T-helper 2 cell treated with Interferon-gamma antibody and Interleukin-4, amounts not matched to agents 100 ng/mL and 5 ng/mL, for 36 hours (primary cell): ENCODE data around the gene HLA-E. TPM values are rescaled to one million over a fixed set of nuclear protein-coding genes. Genes with fewer than 3 reads are reported as not detected.
"Not testable (repeated sequence)": the region's sequence is repeated elsewhere in the genome, so short reads cannot be mapped to it uniquely, and the experiment has no call there.

Experiments used
- intact Hi-C: fragments of 100-400 bp; cut with micrococcal nuclease; formaldehyde crosslinking; loops from one replicate; pipeline ENCODE4 v1.15.1; 2023
- total RNA-seq: library from RNA; stranded (reverse); gene quantifications from 2 replicates; pipeline ENCODE4 v1.2.3, GENCODE V29; 2022

Gene HLA-E
- 483 and 485 TPM in 2 replicates for total RNA-seq

DNA sequence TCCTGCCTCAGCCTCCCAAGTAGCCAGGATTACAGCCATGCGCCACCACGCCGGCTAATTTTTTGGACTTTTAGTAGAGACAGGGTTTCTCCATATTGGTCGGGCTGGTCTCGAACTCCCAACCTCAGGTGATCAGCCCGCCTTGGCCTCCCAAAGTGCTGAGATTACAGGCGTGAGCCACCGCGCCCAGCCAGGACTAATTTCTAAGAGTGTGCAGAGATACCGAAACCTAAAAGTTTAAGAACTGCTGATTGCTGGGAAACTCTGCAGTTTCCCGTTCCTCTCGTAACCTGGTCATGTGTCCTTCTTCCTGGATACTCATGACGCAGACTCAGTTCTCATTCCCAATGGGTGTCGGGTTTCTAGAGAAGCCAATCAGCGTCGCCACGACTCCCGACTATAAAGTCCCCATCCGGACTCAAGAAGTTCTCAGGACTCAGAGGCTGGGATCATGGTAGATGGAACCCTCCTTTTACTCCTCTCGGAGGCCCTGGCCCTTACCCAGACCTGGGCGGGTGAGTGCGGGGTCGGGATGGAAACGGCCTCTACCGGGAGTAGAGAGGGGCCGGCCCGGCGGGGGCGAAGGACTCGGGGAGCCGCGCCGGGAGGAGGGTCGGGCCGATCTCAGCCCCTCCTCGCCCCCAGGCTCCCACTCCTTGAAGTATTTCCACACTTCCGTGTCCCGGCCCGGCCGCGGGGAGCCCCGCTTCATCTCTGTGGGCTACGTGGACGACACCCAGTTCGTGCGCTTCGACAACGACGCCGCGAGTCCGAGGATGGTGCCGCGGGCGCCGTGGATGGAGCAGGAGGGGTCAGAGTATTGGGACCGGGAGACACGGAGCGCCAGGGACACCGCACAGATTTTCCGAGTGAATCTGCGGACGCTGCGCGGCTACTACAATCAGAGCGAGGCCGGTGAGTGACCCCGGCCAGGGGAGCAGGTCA is at the start of gene HLA-E:
HLA-E (plus strand) TSS at position 429 of the 945 bp plus-strand sequence; CDS start at position 452, 23 bp downstream.
- intact Hi-C loops, result loop anchor here (1.0 to 2.0 kb wide), 6 partner anchors 20 to 228 kb away; partner anchors contain the start of genes ABCF1, MDC1, MRPS18B and PPP1R10

DNA sequence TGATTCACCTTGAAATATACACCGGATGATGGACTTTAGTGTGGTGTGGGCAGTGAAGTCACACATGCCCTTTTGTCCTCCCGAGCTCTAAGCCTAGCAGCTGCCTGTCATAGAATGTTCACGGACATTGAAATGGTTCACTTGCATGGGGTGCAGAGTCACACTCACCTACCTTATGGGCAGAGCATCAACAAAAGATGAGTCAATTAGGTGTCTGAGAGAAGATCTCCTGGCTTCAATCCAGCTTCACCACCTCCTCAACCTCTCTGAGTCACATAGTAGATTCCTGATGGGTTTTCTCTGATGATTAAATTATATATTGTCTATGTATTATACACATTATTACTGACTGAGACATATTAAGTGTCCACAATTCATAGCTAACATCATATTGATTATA is 48.1 kb upstream of the HLA-E start:
- intact Hi-C loops, result no loop called here

DNA sequence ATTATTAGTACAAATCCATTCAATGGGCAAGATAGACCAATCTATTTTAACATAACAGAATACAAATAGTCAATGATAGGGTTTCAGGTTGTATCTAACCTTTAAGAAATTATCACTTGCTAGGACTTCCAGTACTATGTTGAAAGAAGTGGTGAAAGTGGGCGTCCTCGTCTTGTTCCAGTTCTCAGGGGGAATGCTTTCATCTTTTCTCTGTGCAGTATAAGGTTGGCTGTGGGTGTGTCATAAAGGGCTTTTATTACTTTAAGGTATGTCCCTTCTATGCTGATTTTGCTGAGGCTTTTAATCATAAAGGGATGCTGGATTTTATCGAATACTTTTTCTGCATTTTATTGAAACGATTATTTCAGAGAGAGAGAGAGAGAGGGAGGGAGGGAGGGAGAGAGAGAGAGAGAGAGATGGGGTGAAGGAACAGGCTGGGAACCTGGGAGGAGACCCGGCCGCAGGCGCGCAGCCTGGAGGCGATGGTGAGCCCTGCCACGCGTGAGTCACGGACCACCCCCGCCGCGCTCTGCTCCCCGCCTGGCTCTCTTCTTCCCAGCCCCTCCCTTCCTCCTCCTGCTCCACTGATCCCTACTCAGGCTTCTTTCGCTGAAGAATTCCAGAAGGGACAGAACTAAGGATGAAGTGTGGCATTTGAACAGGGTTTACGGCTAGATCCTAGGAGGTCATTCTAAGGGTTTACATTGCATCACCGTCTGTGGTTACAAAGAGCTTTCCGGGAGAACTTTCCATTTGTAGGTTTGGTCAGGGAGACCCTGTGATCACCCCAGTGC is 45.5 kb upstream of the HLA-E start:
- intact Hi-C loops, result no loop called here

DNA sequence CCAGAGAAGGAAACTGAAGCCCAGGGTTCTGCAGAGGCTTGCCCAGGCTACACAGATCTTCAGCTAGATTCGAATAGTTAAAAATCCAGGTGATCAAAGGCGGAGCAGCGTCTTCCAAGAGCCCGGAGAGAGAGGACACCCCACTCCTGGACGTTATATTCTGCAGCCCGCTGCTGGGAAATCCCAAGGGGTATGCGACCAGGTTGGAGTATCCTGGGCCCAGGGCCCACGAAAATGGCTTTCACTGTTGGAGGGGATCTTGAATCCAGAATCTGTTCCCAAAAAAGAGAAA is 44.9 kb upstream of the HLA-E start:
- intact Hi-C loops, result no loop called here

DNA sequence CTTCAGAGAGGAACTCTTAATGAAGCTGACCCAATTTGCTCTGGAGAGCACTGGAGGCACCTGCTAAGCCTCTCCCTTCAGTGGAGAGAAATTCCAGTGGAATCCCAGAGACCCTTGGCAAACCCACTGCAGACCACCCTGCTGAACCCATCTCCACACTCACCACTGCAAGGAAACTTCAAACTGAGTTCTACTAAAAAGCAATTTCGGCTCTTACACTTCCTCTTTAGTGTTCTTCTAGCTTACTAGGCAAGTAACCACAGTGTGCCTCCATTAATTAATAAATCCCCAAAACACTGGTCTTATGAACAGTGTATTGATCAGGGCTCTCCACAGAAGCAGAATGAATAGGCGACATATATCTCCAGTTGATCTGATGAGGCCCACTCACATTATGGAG is 43.0 kb upstream of the HLA-E start:
- intact Hi-C loops, result no loop called here

DNA sequence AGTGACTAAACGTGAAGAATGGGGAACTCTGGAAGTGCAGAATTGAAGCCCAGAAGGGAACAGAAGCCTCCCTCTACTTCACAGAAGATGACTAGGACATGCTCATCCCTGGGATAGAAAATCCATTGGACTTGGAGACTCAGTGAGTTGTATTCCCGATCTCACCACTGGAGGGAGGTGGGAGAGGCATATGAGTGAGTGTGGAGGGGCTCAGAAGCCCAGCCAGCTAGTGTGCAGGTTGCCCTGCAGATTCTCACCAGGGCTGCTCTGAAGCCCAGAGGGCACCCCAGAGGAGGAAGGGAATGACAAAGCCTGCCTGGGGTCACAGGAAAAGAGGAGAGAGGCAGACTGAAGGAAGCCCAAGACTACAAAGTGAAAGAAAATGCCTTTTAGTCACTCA is 42.1 kb upstream of the HLA-E start:
- intact Hi-C loops, result no loop called here

DNA sequence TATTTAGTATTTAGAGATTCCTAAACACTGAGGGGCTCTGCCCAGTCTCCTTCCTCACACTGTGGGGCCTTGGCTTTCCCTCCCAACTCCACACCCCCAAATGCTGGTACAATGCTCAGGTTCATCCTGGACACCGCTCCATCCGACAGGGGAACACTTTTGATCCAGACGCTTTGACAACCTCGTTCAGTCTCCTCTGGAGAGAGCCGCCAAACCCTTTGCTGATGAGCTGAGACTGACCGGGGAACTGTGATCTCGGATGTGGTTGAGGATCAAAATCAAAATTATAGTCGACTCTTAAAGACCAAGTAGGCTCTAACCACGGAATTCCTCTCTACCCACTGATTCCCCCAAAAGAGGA is 38.8 kb upstream of the HLA-E start:
- intact Hi-C loops, result loop anchor here (2.0 to 5.0 kb wide), 3 partner anchors 16 to 106 kb away; partner anchors contain the start of gene RPP21

DNA sequence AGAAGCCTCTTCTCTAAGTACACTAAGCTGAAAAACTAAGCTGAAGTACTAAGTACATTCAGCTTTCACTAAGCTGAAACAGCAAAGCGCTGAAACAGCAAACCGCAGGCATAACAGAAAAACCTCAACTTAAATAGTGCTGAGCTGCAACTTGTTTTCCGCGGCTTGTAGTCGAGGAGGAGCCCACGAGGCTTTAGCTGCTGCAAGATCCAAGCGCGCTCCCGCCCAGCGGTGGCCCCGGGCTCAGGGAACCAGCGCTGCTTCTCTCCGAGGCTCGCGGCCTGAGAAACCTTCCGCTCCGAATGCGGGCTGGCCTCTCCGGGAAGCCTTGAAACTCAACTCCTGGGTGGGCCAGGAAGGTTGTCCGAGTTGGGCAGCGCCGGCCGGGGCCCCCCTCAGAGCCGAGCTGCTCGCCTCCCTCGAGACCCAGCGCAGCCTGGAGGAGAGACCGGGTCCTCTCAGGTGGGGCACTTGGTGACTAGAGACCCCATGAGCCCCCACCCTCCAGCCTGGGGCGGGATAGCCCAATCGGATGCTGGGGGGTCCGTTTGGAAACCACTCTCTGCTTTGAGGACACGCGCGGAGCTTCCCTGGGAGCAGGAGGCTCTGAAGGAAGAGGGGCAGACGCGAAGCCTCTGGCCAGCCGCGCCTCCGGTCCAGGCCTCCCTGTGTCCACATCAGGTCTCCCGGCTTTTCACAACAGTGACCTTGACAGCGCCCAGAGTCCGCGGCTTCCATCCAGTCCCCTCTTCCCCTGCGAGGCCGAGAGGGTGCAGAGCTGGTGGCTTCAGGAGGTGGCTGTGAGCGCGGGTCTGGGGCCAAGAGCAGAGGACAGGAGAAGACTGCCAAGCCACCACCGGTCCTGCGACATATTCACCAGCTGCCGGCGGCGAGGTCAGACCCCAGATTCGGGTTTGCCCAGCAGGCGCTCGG is 38.1 kb upstream of the HLA-E start:
- intact Hi-C loops, result loop anchor here (2.0 to 5.0 kb wide), 3 partner anchors 16 to 106 kb away; partner anchors contain the start of gene RPP21

DNA sequence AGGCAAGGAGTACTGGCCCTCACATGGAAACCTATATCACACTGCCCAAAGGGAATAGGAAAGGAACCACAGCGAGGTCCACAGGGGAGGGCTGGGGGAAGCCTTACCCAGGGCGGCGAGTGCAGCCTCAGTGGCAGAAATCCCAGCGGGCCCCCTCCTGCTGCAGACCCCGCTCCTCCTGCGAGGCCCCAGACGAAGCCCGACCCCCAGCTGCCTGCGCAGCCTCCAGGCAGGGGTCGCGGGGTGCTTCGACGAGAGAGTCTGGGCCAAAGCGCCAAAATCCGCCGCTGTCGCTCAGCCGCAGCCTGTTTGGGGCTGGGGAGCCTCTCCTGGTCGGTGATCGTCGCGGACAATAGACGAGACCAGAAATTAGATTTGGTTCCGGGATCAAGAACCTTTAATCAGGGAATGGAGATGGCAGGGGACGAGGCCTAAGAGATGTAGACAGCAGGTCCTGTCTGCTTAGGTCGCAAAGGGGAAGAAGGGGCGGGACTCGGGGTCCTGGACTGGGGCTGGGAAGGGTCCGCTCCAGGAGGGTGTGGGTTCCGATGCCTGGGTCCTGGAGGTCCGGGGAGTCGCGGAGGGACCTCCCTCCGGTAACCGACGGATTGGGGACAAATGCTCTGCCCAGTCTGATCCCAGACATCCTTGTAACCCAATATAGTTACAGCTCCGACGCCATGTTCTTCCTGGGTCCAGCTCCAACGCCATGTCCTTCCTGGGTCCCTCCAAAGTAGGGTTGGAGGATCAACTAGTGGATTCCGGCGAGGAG is 36.4 kb upstream of the HLA-E start:
- intact Hi-C loops, result loop anchor here (5.0 kb wide), 1 partner anchor 41 kb away; no protein-coding TSS in a partner anchor

DNA sequence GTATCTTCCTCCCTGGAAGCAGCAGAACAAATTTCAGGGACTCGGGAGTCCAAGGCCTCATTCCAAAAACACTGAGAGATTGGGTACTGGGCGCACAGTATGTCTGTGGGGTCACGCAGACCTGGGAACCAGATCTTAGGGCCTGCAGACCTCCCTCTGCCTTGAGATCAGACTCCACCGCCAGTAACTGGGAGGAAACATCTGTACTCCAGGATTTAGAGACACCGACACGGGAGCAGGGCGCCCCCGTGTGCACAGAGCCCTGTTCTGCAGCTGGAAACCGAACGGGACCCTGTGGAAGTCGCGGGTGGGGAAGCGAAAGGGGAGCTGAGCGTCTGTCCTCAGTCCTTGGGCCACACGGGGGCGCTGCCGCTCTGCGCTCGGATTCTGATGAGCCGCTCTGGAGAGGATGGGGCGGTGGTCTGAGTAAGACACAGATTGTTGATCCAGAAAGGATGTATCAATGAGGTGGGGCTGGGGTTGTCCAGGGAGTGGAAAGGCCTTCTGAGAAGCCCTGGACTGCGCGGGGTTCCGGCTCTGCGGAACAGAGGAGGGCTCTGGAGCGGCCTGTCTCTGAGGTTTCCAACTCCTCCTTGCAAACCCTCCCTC is 35.7 kb upstream of the HLA-E start:
- intact Hi-C loops, result loop anchor here (5.0 kb wide), 1 partner anchor 41 kb away; no protein-coding TSS in a partner anchor

DNA sequence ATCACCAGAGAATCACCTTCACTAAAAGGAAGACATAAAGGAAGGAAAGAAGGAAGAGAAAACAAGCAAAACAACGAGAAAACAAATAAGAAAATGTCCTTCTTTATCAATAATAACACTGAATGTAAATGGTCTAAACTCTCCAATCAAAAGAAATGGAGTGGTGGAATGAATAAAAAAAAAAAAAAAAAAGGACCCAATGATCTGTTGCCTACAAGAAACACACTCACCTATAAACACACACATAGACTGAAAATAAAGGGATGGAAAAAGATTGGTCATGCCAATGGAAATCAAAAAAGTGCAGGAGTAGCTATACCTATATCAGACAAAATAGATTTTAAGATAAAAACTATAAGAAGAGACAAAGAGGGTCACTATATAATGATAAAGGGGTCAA is 30.2 kb upstream of the HLA-E start:
- intact Hi-C loops, result no loop called here

DNA sequence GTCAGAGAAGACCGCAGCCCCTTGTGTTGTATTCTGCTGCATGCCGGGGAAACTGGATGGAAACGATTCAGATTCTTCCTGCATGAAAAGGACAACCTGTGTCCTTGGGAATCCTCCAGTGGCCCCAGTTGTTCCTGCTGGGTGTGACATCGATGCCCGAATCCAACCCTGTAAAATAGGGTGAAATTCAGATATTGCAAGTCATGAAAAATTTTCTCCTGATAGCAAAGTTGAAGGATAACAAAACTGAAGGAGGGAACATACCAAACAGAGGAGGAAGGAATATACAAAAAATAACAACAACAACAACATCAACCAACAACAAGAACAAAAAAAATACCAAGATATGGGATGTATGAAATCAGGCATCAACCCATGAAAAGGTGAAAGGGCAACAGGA is 28.3 kb upstream of the HLA-E start:
- intact Hi-C loops, result no loop called here

DNA sequence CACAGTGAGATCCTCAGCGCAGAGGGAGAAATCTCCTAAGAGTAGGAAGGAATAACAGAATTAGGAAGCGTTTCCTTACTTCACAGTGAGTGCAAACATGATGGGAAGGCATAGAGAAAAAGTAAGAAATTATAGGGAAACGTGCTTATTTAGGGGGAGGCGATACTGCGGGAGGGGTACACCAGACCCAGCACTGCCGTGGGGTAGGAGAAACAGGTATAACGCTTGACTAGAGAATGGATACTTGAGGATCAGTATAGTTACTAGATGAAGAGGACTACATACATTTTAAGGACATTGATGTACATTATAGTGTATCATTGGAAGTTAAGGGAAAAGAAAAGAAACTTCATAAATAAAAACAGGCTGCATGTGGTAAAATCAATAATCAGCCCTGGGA is 26.8 kb upstream of the HLA-E start:
- intact Hi-C loops, result no loop called here

DNA sequence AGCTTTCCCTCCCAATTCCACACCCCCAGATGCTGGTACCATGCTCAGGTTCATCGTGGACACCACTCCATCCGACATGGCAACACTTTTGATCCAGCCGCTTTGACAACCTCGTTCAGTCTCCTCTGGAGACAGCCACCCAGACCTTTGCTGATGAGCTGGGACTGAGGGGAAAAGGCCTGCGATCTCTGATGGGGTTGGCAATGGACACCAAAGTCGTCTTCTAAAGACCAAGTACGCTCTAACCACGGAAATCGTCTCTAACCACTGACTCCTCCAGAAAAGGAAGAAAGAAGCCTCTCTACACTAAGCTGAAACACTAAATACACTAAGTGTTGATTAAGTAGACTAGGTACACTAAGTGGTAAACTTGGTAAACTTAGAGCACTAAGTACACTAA is 26.1 kb upstream of the HLA-E start:
- intact Hi-C loops, result no loop called here

DNA sequence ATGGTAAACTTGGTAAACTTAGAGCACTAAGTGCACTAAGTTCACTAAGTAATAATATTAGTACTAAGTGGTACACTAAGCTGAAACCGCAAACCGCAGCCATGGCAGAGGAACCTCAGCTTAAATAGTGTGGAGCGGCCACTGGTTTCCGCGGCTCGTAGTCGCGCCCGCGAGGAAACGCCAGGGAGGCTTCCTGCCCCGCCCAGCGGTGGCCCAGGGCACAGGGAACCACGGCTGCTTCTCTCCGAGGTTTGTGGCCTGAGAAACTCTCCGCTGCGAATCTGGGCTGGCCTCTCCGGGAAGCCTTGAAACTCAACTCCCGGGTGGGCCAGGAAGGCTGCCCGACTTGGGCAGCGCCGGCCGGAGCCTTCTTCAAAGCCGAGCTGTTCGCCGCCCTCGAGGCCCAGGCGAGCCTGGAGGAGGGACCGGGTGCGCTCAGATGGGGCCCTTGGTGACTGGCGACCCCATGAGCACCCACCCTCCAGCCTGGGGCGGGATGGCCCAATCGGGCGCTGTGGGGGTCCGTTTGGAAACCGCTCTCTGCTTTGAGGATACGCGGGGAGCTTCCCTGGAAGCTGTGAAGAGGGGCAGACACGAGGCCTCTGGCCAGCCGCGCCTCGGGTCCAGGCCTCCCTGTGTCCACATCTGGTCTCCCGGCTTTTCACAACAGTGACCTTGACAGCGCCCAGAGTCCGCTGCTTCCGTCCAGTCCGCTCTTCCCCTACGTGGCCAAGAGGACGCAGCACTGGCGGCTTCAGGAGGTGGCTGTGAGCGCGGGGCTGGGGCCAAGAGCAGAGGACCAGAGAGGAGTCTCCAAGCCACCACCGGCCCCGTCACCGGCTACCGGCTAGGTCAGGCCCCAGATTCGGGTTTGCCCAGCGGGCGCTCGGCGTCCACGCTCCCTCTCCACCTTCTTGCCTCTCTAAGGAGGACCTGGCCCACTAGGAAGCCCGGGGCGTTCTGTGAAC is 25.4 kb upstream of the HLA-E start:
- intact Hi-C loops, result no loop called here

DNA sequence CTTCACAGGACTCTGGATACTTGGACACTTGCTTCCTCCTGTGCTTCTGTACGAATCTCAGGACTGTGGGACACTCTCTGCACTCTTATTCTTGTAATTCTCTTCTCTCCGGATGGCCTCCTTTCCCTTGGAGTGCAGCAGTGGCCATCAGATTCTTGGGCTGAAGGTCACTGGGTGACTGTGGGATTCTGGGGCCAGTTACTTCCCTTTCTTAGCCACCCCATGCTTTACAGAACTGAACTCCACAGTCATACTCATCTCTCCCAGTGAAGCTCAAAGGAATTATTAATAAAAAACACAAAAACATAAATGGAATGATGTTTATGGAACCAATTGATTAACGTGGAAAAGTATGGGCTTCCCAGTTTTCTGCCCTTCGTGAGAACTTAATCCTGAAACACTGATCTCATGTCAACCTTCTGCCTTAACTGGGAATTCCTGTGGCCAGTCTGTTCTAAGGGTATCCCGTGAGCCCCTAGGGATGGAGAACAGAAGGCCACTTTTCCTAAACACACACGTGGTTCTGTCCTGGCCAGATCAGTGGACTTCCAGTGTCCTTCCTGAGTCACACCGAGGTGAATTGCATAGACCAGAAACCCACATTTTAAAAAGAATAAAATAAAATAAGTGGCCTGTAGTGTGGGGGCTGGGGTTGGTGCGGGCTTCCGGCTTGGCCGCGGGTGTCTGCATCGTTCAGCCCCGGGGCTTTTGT is 23.6 kb upstream of the HLA-E start:
- intact Hi-C loops, result loop anchor here (2.0 kb wide), 2 partner anchors 15 kb away; no protein-coding TSS in a partner anchor

DNA sequence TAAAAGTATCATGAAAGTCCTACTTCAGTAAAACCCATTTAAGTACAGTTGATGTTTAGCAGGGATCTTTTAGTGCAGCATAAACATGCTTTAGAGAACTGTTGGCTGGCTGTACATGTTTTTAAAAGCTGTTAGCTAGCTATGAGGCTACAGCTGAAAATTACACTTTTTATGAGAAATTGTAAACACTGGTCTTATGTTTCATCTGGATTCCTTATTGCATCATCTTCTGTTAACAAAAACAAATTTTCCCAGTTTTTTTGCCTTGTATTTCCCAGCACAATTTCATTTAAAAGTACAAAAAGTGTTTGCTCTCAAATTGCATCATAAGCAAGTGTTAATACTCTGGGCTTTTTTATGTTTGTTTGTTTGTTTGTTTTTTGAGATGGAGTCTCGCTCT is 18.3 kb upstream of the HLA-E start:
- intact Hi-C loops, result no loop called here

DNA sequence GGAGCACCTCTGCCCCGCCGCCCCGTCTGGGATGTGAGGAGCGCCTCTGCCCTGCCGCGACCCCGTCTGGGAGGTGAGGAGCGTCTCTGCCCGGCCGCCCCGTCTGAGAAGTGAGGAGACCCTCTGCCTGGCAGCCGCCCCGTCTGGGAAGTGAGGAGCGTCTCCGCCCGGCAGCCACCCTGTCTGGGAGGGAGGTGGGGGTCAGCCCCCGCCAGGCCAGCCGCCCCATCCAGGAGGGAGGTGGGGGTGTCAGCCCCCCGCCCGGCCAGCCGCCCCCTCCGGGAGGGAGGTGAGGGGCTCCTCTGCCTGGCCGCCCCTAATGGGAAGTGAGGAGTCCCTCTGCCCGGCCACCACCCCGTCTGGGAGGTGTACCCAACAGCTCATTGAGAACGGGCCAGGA is 14.2 kb upstream of the HLA-E start:
- intact Hi-C loops, result not testable (repeated sequence)
